Fibroblast of mammary gland (primary cell): ENCODE results near the gene SLC7A1.

ENCODE experiments used
- DNase-seq: peaks from one replicate; pipeline ENCODE4 v3.0.0-alpha.2; 2010; ENCODE audit warnings: low read depth
- H3K4me3 ChIP-seq: 2 replicates; pipeline ENCODE4 v1.5.1; 2011; ENCODE audit warnings: low read depth, mild to moderate bottlenecking, low read length, moderate library complexity; ENCODE audit not compliant: control insufficient read depth
- CTCF ChIP-seq: conservative IDR thresholded peaks from 2 replicates; pipeline ENCODE4 v1.5.1; 2011; ENCODE audit warnings: low read depth, low read length, inconsistent platforms; ENCODE audit not compliant: control insufficient read depth, insufficient read depth

SLC7A1 gene

GRCh38 chr13:29563941-29564340 lies 31.5 kb downstream of the SLC7A1 start:
- H3K4me3 ChIP-seq, result no peak overlapping the region
- DNase-seq, result no peak
- no peak for TF ChIP-seq CTCF

- TF ChIP-seq CTCF, result no peak
- H3K4me3 ChIP-seq, result no peak overlapping the region
- no peak for DNase-seq
Measured at GRCh38 chr13:29562786-29563438, 32.6 kb downstream of the SLC7A1 start.

- no peak for DNase-seq
- TF ChIP-seq CTCF, result no peak
- H3K4me3 ChIP-seq, result no peak overlapping the region
Measured at GRCh38 chr13:29561918-29562317, 33.6 kb downstream of the SLC7A1 start.

- DNase-seq, result no peak
- H3K4me3 ChIP-seq, result no peak overlapping the region
- TF ChIP-seq CTCF, result no peak
Measured at GRCh38 chr13:29556742-29557141, 38.7 kb downstream of the SLC7A1 start.

GRCh38 chr13:29551214-29551613 lies 44.3 kb downstream of the SLC7A1 start:
- TF ChIP-seq CTCF, result no peak
- DNase-seq, result no peak
- H3K4me3 ChIP-seq, result no peak overlapping the region

GRCh38 chr13:29550430-29550988 lies 45.0 kb downstream of the SLC7A1 start:
- H3K4me3 ChIP-seq, result no peak overlapping the region
- no peak for DNase-seq
- no peak for TF ChIP-seq CTCF
